NB4 (cell line): Measurements from ENCODE around the gene CDH23.

ENCODE experiments used
- POLR2A ChIP-seq: IDR thresholded peaks from 2 replicates; pipeline ENCODE4 v1.6.1; 2011; ENCODE audit warnings: mild to moderate bottlenecking; ENCODE audit not compliant: insufficient read length; ENCODE audit errors: extremely low read depth
- TF ChIP-seq, protein P1 (sequence below): IDR thresholded peaks from one replicate; pipeline ENCODE4 v1.5.1; 2012; ENCODE audit warnings: low read depth, low read length

DNA sequence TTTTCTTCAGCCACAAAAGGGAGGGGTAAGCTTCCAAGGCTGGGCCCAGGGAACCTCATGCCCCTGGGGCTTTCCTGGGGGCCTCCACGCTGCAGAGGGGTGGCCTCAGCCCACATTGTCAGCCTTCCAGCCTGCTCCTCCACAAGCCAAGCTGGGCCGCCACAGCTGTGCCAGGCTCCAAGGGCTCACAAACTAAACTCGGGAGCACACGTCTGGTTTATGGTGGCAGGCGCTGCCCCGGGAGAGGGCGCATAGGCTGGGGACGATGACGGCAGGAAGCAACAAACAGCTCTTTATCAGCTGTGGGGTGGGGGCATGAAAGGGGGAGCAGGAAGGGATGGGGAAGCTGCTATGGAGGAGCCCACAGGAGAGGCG is 6.3 kb upstream of the CDH23 start:
- TF ChIP-seq POLR2A = no peak
- TF ChIP-seq, protein P1, sequence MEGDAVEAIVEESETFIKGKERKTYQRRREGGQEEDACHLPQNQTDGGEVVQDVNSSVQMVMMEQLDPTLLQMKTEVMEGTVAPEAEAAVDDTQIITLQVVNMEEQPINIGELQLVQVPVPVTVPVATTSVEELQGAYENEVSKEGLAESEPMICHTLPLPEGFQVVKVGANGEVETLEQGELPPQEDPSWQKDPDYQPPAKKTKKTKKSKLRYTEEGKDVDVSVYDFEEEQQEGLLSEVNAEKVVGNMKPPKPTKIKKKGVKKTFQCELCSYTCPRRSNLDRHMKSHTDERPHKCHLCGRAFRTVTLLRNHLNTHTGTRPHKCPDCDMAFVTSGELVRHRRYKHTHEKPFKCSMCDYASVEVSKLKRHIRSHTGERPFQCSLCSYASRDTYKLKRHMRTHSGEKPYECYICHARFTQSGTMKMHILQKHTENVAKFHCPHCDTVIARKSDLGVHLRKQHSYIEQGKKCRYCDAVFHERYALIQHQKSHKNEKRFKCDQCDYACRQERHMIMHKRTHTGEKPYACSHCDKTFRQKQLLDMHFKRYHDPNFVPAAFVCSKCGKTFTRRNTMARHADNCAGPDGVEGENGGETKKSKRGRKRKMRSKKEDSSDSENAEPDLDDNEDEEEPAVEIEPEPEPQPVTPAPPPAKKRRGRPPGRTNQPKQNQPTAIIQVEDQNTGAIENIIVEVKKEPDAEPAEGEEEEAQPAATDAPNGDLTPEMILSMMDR = no peak
